ENCODE data around the gene CEP55.

- TF ChIP-seq NFYB (CRISPR knock-in tag; conservative IDR thresholded peaks at IDR 0.05; ENCODE audit: low read depth) = no peak
- no peak for TF ChIP-seq OVOL2 (CRISPR knock-in tag; IDR thresholded peaks at IDR 0.05; ENCODE audit: borderline replicate concordance)
- TF ChIP-seq, protein P1, sequence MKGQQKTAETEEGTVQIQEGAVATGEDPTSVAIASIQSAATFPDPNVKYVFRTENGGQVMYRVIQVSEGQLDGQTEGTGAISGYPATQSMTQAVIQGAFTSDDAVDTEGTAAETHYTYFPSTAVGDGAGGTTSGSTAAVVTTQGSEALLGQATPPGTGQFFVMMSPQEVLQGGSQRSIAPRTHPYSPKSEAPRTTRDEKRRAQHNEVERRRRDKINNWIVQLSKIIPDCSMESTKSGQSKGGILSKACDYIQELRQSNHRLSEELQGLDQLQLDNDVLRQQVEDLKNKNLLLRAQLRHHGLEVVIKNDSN (CRISPR knock-in tag; IDR thresholded peaks at IDR 0.05) = no peak
- TF ChIP-seq, protein P2, sequence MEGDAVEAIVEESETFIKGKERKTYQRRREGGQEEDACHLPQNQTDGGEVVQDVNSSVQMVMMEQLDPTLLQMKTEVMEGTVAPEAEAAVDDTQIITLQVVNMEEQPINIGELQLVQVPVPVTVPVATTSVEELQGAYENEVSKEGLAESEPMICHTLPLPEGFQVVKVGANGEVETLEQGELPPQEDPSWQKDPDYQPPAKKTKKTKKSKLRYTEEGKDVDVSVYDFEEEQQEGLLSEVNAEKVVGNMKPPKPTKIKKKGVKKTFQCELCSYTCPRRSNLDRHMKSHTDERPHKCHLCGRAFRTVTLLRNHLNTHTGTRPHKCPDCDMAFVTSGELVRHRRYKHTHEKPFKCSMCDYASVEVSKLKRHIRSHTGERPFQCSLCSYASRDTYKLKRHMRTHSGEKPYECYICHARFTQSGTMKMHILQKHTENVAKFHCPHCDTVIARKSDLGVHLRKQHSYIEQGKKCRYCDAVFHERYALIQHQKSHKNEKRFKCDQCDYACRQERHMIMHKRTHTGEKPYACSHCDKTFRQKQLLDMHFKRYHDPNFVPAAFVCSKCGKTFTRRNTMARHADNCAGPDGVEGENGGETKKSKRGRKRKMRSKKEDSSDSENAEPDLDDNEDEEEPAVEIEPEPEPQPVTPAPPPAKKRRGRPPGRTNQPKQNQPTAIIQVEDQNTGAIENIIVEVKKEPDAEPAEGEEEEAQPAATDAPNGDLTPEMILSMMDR (IDR thresholded peaks at IDR 0.05) = no peak
- TF ChIP-seq NR2C2 (CRISPR knock-in tag; IDR thresholded peaks at IDR 0.05) = no peak
- no peak for TF ChIP-seq NFE2L1 (CRISPR knock-in tag; IDR thresholded peaks at IDR 0.05)
- TF ChIP-seq, protein P3, sequence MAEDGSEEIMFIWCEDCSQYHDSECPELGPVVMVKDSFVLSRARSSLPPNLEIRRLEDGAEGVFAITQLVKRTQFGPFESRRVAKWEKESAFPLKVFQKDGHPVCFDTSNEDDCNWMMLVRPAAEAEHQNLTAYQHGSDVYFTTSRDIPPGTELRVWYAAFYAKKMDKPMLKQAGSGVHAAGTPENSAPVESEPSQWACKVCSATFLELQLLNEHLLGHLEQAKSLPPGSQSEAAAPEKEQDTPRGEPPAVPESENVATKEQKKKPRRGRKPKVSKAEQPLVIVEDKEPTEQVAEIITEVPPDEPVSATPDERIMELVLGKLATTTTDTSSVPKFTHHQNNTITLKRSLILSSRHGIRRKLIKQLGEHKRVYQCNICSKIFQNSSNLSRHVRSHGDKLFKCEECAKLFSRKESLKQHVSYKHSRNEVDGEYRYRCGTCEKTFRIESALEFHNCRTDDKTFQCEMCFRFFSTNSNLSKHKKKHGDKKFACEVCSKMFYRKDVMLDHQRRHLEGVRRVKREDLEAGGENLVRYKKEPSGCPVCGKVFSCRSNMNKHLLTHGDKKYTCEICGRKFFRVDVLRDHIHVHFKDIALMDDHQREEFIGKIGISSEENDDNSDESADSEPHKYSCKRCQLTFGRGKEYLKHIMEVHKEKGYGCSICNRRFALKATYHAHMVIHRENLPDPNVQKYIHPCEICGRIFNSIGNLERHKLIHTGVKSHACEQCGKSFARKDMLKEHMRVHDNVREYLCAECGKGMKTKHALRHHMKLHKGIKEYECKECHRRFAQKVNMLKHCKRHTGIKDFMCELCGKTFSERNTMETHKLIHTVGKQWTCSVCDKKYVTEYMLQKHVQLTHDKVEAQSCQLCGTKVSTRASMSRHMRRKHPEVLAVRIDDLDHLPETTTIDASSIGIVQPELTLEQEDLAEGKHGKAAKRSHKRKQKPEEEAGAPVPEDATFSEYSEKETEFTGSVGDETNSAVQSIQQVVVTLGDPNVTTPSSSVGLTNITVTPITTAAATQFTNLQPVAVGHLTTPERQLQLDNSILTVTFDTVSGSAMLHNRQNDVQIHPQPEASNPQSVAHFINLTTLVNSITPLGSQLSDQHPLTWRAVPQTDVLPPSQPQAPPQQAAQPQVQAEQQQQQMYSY (CRISPR knock-in tag; IDR thresholded peaks at IDR 0.05) = no peak
- TF ChIP-seq, protein P4, sequence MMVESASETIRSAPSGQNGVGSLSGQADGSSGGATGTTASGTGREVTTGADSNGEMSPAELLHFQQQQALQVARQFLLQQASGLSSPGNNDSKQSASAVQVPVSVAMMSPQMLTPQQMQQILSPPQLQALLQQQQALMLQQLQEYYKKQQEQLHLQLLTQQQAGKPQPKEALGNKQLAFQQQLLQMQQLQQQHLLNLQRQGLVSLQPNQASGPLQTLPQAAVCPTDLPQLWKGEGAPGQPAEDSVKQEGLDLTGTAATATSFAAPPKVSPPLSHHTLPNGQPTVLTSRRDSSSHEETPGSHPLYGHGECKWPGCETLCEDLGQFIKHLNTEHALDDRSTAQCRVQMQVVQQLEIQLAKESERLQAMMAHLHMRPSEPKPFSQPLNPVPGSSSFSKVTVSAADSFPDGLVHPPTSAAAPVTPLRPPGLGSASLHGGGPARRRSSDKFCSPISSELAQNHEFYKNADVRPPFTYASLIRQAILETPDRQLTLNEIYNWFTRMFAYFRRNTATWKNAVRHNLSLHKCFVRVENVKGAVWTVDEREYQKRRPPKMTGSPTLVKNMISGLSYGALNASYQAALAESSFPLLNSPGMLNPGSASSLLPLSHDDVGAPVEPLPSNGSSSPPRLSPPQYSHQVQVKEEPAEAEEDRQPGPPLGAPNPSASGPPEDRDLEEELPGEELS (CRISPR knock-in tag; IDR thresholded peaks at IDR 0.05) = no peak
- no peak for TF ChIP-seq ETV6 (CRISPR knock-in tag; IDR thresholded peaks at IDR 0.05)
- TF ChIP-seq NR3C1 (CRISPR knock-in tag; conservative IDR thresholded peaks at IDR 0.05; ENCODE audit: low read depth) = no peak
- no peak for TF ChIP-seq RELA (CRISPR knock-in tag; IDR thresholded peaks at IDR 0.05; ENCODE audit: borderline replicate concordance)
Measured at GRCh38 chr10:93458821-93459257, 37.6 kb upstream of the CEP55 start.
